Liver (tissue), 9 donors: ENCODE measurements around the gene RAB4B. TPM values are rescaled to one million over a fixed set of nuclear protein-coding genes. Genes with fewer than 3 reads are reported as not detected.
"Not testable (repeated sequence)": the region's sequence is repeated elsewhere in the genome, so short reads cannot be mapped to it uniquely, and the experiment has no call there.

ENCODE experiments used
- DNase-seq: peaks from one replicate; pipeline ENCODE4 v3.0.0-alpha.2; 2017; ENCODE audit warnings: low spot score
- H3K27ac ChIP-seq, 2 donors: one replicate each; pipeline ENCODE4 v1.7.0; 2013; ENCODE audit warnings: inconsistent platforms in 2 of 2, low read length in 2 of 2, control low read depth in 1 of 2, low read depth in 1 of 2, mild to moderate bottlenecking in 1 of 2
- H3K27me3 ChIP-seq, 4 donors: one replicate each; pipeline versions ENCODE4 v1.6.1 to v1.7.0; 2013; ENCODE audit warnings: low read length in 3 of 4, inconsistent platforms in 1 of 4, mild to moderate bottlenecking in 1 of 4, moderate library complexity in 1 of 4; ENCODE audit not compliant: control insufficient read depth in 4 of 4, insufficient read depth in 4 of 4
- H3K36me3 ChIP-seq, 4 donors: one replicate each; pipeline versions ENCODE4 v1.6.1 to v1.7.0; 2013; ENCODE audit warnings: low read length in 3 of 4, mild to moderate bottlenecking in 3 of 4, low read depth in 1 of 4, moderate library complexity in 1 of 4; ENCODE audit not compliant: control insufficient read depth in 4 of 4, insufficient read depth in 3 of 4
- H3K4me1 ChIP-seq, 4 donors: one replicate each; pipeline versions ENCODE4 v1.6.1 to v1.7.0; 2013; ENCODE audit warnings: low read length in 3 of 4, mild to moderate bottlenecking in 3 of 4, moderate library complexity in 1 of 4; ENCODE audit not compliant: control insufficient read depth in 4 of 4, insufficient read depth in 4 of 4
- H3K4me3 ChIP-seq, 3 donors: one replicate each; pipeline versions ENCODE4 v1.6.1 to v1.7.0; 2013; ENCODE audit warnings: low read length in 3 of 3, control low read depth in 1 of 3, low read depth in 1 of 3, mild to moderate bottlenecking in 1 of 3
- H3K9ac ChIP-seq, 2 donors: one replicate each; pipeline ENCODE4 v1.7.0; 2013; ENCODE audit warnings: low read length in 2 of 2, mild to moderate bottlenecking in 2 of 2, moderate library complexity in 2 of 2, control low read depth in 1 of 2, low read depth in 1 of 2
- H3K9me3 ChIP-seq, 4 donors: one replicate each; pipeline versions ENCODE4 v1.6.1 to v1.7.0; 2013; ENCODE audit warnings: low read length in 3 of 4; ENCODE audit not compliant: control insufficient read depth in 4 of 4
- ATF3 ChIP-seq: IDR thresholded peaks from 2 replicates; pipeline ENCODE4 v1.6.1; 2016; ENCODE audit warnings: antibody characterized with exemption
- CTCF ChIP-seq: fragments of 150-350 bp; IDR thresholded peaks from 2 replicates; pipeline ENCODE4 v1.5.1; 2017; ENCODE audit warnings: improper control_type of control experiment, low read depth, low read length; ENCODE audit not compliant: missing input control
- EGR1 ChIP-seq, 2 donors: IDR thresholded peaks; 2 replicates each; pipeline ENCODE4 v1.6.1; 2016 to 2018; ENCODE audit warnings: antibody characterized with exemption in 2 of 2, low read depth in 2 of 2
- FOXA1 ChIP-seq: IDR thresholded peaks from 2 replicates; pipeline ENCODE4 v1.6.1; 2016; ENCODE audit warnings: antibody characterized with exemption
- FOXA2 ChIP-seq: IDR thresholded peaks from 2 replicates; pipeline ENCODE4 v1.6.1; 2016; ENCODE audit warnings: antibody characterized with exemption
- GABPA ChIP-seq, 2 donors: IDR thresholded peaks in 1 of 2; conservative IDR thresholded peaks in 1 of 2; 2 replicates each; pipeline ENCODE4 v1.6.1; 2016; ENCODE audit warnings: antibody characterized with exemption in 2 of 2, mild to moderate bottlenecking in 1 of 2, moderate library complexity in 1 of 2
- HNF4A ChIP-seq, 2 donors: conservative IDR thresholded peaks; 2 replicates each; pipeline ENCODE4 v1.6.1; 2016; ENCODE audit warnings: antibody characterized with exemption in 2 of 2, mild to moderate bottlenecking in 2 of 2
- HNF4G ChIP-seq: IDR thresholded peaks from 2 replicates; pipeline ENCODE4 v1.6.1; 2016; ENCODE audit warnings: antibody characterized with exemption
- JUND ChIP-seq, 2 donors: IDR thresholded peaks; 2 replicates each; pipeline ENCODE4 v1.6.1; 2016; ENCODE audit warnings: antibody characterized with exemption in 2 of 2
- MAX ChIP-seq: IDR thresholded peaks from 2 replicates; pipeline ENCODE4 v1.6.1; 2016; ENCODE audit warnings: antibody characterized with exemption
- NR2F2 ChIP-seq: IDR thresholded peaks from 2 replicates; pipeline ENCODE4 v1.6.1; 2016; ENCODE audit warnings: antibody characterized with exemption
- RAD21 ChIP-seq, 2 donors: IDR thresholded peaks; 2 replicates each; pipeline ENCODE4 v1.6.1; 2016; ENCODE audit warnings: antibody characterized with exemption in 2 of 2, mild to moderate bottlenecking in 2 of 2
- REST ChIP-seq: IDR thresholded peaks from 2 replicates; pipeline ENCODE4 v1.6.1; 2016; ENCODE audit warnings: antibody characterized with exemption, mild to moderate bottlenecking
- RXRA ChIP-seq, 2 donors: IDR thresholded peaks; 2 replicates each; pipeline ENCODE4 v1.6.1; 2017 to 2018; ENCODE audit warnings: antibody characterized with exemption in 2 of 2, mild to moderate bottlenecking in 1 of 2
- SP1 ChIP-seq: IDR thresholded peaks from 2 replicates; pipeline ENCODE4 v1.6.1; 2018; ENCODE audit warnings: antibody characterized with exemption, mild to moderate bottlenecking
- TAF1 ChIP-seq: conservative IDR thresholded peaks from 2 replicates; pipeline ENCODE4 v1.6.1; 2016; ENCODE audit warnings: antibody characterized with exemption, mild to moderate bottlenecking
- YY1 ChIP-seq: IDR thresholded peaks from 2 replicates; pipeline ENCODE4 v1.6.1; 2016; ENCODE audit warnings: antibody characterized with exemption, mild to moderate bottlenecking
- ZBTB33 ChIP-seq: IDR thresholded peaks from 2 replicates; pipeline ENCODE4 v1.6.1; 2016; ENCODE audit warnings: antibody characterized with exemption
- WGBS: extraction: QIAGEN DNeasy Blood & Tissue Kit; methylation state at CpG from one replicate; pipeline ENCODE4 v1.1.7; 2013; 5-methylcytosine and 5-hydroxymethylcytosine counted together
- polyA plus RNA-seq, 2 donors: library from polyadenylated mRNA; stranded (reverse) in 1 of 2; unstranded in 1 of 2; fragments of 200-250 nt in 1 of 2; fragments of >200 nt in 1 of 2; fragmentation: Nextera tagmentation in 1 of 2; extraction: Ambion mirVana in 1 of 2; gene quantifications; one replicate each; pipeline versions ENCODE4 v1.2.1 to v1.2.3, GENCODE V29; 2013 to 2015
- total RNA-seq, 2 donors: library from RNA; depleted of rRNA; stranded (reverse); fragments of >200 nt; gene quantifications; one replicate each; pipeline ENCODE4 v1.2.3, GENCODE V29; 2014
- donor health status: healthy.
- donor health status: healthy.
- donor health status: healthy.
- donor health status: healthy.
- donor health status: healthy.

RAB4B gene
- total RNA-seq (1 to 10 TPM; 5.5 to 9.0 TPM), polyA plus RNA-seq (10 to 100 TPM; 16.8 to 16.9 TPM)

GRCh38 chr19:40777937-40778705 lies at the start of gene RAB4B:
Gene RAB4B (plus strand): TSS chr19:40778247. CDS start chr19:40778376, 129 bp downstream.
- under 1% methylated on average over 56 of the region's 56 CpGs for WGBS
- Histone ChIP-seq H3K4me1 (peaks cover 0 to 19% (median 13%) of the 10 kb centered on the region in 4 donors), H3K27me3 (no peaks in the 10 kb centered on the region), H3K36me3 (peaks cover 0 to 3% (median 1%) of the 10 kb centered on the region in 4 donors), H3K9me3 (no peaks in the 10 kb centered on the region), H3K9ac (peak within 1 kb of the TSS; percentile 61 to 64), H3K4me3 (peak within 1 kb of the TSS; percentile 62 to 81 (median 74)), H3K27ac (peak within 1 kb of the TSS; percentile 84 to 92)
- DNase-seq: peak; percentile 100
- no peak for TF ChIP-seq MAX
- TF ChIP-seq HNF4A (conservative IDR thresholded peaks at IDR 0.05): peak; percentile 44 to 70
- peak; percentile 13 to 23 for TF ChIP-seq EGR1 (IDR thresholded peaks at IDR 0.05; ENCODE audit: low read depth in 2 of 2)
- peak; percentile 63 for TF ChIP-seq YY1
- TF ChIP-seq FOXA1: peak; percentile 32
- no peak for TF ChIP-seq HNF4G
- TF ChIP-seq ATF3: no peak
- no peak for TF ChIP-seq NR2F2
- no peak for TF ChIP-seq CTCF
- peak; percentile 72 for TF ChIP-seq REST
- TF ChIP-seq RAD21 (IDR thresholded peaks at IDR 0.05): peak in 1 of 2 donors; percentile 3
- TF ChIP-seq TAF1: peak; percentile 65
- no peak for TF ChIP-seq ZBTB33
- TF ChIP-seq JUND (IDR thresholded peaks at IDR 0.05): no peak
- peak; percentile 20 to 84 for TF ChIP-seq GABPA (IDR thresholded peaks at IDR 0.05 in 1 of 2, conservative IDR thresholded peaks at IDR 0.05 in 1 of 2)
- peak; percentile 98 for TF ChIP-seq SP1
- TF ChIP-seq RXRA (IDR thresholded peaks at IDR 0.05): peak; percentile 20 to 32
- no peak for TF ChIP-seq FOXA2

GRCh38 chr19:40730065-40730464 lies 48.0 kb upstream of the RAB4B start:
- H3K9ac ChIP-seq, H3K4me1 ChIP-seq, DNase-seq, H3K27ac ChIP-seq, H3K9me3 ChIP-seq, H3K4me3 ChIP-seq, H3K27me3 ChIP-seq: not testable (repeated sequence)
- peaks cover 24 to 79% (median 52%) of the 10 kb centered on the region in 4 donors for H3K36me3 ChIP-seq
- WGBS: 92% methylated on average over 5 of the region's 5 CpGs

GRCh38 chr19:40732304-40732703 lies 45.7 kb upstream of the RAB4B start:
- H3K27ac ChIP-seq, H3K27me3 ChIP-seq, DNase-seq, H3K4me1 ChIP-seq, H3K4me3 ChIP-seq, H3K9ac ChIP-seq, H3K9me3 ChIP-seq: not testable (repeated sequence)
- peaks cover 14 to 84% (median 53%) of the 10 kb centered on the region in 4 donors for H3K36me3 ChIP-seq
- 98% methylated on average over 16 of the region's 16 CpGs for WGBS
